ENCODE data around the gene RBFOX1. TPM values are rescaled to one million over a fixed set of nuclear protein-coding genes. Genes with fewer than 3 reads are reported as not detected.

The RBFOX1 gene
- total RNA-seq, 2 donors from 2014 or later, result 1.6 to 2.6 TPM

DNA sequence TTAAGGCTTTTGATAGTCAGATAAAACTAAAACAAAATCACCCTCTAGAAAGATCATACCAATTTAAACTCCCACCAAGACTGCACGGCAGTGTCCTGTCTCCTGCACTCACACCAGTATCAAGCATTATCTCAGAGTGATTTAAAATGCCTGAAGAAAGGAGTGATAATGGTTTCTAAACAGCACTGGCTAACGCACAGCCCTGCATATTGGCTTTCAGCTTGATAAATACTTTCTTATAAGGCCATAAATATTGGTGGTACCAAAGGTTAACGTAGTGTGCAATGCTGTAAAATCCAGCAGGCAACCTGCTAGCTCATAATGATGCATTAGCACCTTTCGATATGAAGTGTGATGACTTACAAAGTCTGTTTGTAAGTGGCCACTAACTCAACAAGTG is 214.3 kb downstream of the RBFOX1 start:
- Histone ChIP-seq H3K9me3 (no peaks in the 10 kb centered on the region), H3K27ac (no peak overlapping the region), H3K27me3 (no peaks in the 10 kb centered on the region), H3K4me1 (no peaks in the 10 kb centered on the region), H3K9ac (ENCODE audit: low read depth in 2 of 2, low read length in 2 of 2) (no peak overlapping the region), H3K4me3 (no peak overlapping the region), H3K36me3 (no peaks in the 10 kb centered on the region)
- no peak for TF ChIP-seq CTCF (IDR thresholded peaks at IDR 0.05)
- no peak for DNase-seq
- intact Hi-C loops (cut with DNase I), result no loop called here

- intact Hi-C loops (cut with DNase I), result no loop called here
- H3K4me1 ChIP-seq, result no peaks in the 10 kb centered on the region
- no peaks in the 10 kb centered on the region for H3K9me3 ChIP-seq
- H3K9ac ChIP-seq (ENCODE audit: low read depth in 2 of 2, low read length in 2 of 2), result no peak overlapping the region
- TF ChIP-seq CTCF (IDR thresholded peaks at IDR 0.05), result no peak
- no peak overlapping the region for H3K4me3 ChIP-seq
- no peaks in the 10 kb centered on the region for H3K27me3 ChIP-seq
- no peak for DNase-seq
- H3K36me3 ChIP-seq, result no peaks in the 10 kb centered on the region
- H3K27ac ChIP-seq, result no peak overlapping the region
Observed at GRCh38 chr16:7547736-7548135, 215.1 kb downstream of the RBFOX1 start.

DNA sequence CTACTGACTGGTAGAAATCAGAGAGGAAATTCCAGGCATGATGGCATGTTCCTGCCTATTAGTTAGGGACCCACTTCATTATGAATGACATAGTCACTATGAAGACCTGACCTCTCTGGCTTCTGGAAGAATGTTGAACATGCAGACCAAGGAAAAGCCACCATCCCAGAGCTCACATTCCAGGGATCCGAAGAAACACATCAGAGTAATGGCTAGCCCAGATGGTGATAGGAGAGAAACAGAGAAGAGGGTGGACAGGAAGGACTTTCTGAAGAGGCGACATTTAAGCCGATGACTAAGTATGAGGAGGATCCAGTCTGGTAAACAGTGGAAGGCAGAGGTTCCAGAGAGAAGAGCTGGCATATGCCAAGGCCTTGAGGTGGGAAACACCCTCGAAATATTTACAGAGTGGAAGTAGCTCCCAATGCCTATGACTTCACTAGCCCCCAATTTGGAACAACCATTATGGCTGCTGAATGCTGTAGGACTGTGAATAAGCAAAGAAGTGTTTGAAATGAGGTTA is 216.2 kb downstream of the RBFOX1 start:
- H3K4me1 ChIP-seq, result no peaks in the 10 kb centered on the region
- intact Hi-C loops (cut with DNase I), result no loop called here
- no peak overlapping the region for H3K27ac ChIP-seq
- no peaks in the 10 kb centered on the region for H3K36me3 ChIP-seq
- DNase-seq, result no peak
- H3K4me3 ChIP-seq, result no peak overlapping the region
- no peak for TF ChIP-seq CTCF (IDR thresholded peaks at IDR 0.05)
- H3K27me3 ChIP-seq, result no peaks in the 10 kb centered on the region
- no peaks in the 10 kb centered on the region for H3K9me3 ChIP-seq
- no peak overlapping the region for H3K9ac ChIP-seq (ENCODE audit: low read depth in 2 of 2, low read length in 2 of 2)

GRCh38 chr16:7550096-7550495 is 217.5 kb downstream of the RBFOX1 start:
- Histone ChIP-seq H3K27ac (no peak overlapping the region), H3K4me3 (no peak overlapping the region), H3K9ac (ENCODE audit: low read depth in 2 of 2, low read length in 2 of 2) (no peak overlapping the region), H3K36me3 (no peaks in the 10 kb centered on the region), H3K4me1 (no peaks in the 10 kb centered on the region), H3K9me3 (no peaks in the 10 kb centered on the region), H3K27me3 (no peaks in the 10 kb centered on the region)
- intact Hi-C loops (cut with DNase I), result no loop called here
- DNase-seq, result no peak
- no peak for TF ChIP-seq CTCF (IDR thresholded peaks at IDR 0.05)

GRCh38 chr16:7555459-7555858 is 222.8 kb downstream of the RBFOX1 start:
- no peak for DNase-seq
- no peak for TF ChIP-seq CTCF (IDR thresholded peaks at IDR 0.05)
- Histone ChIP-seq H3K36me3 (no peaks in the 10 kb centered on the region), H3K27ac (no peak overlapping the region), H3K9ac (ENCODE audit: low read depth in 2 of 2, low read length in 2 of 2) (no peak overlapping the region), H3K4me3 (no peak overlapping the region), H3K9me3 (no peaks in the 10 kb centered on the region), H3K4me1 (no peaks in the 10 kb centered on the region), H3K27me3 (no peaks in the 10 kb centered on the region)
- intact Hi-C loops (cut with DNase I), result no loop called here

All from colonic mucosa (tissue), 4 donors.